ENCODE results near the gene ETNK2.

Gene ETNK2, protein sequence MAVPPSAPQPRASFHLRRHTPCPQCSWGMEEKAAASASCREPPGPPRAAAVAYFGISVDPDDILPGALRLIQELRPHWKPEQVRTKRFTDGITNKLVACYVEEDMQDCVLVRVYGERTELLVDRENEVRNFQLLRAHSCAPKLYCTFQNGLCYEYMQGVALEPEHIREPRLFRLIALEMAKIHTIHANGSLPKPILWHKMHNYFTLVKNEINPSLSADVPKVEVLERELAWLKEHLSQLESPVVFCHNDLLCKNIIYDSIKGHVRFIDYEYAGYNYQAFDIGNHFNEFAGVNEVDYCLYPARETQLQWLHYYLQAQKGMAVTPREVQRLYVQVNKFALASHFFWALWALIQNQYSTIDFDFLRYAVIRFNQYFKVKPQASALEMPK

DNA sequence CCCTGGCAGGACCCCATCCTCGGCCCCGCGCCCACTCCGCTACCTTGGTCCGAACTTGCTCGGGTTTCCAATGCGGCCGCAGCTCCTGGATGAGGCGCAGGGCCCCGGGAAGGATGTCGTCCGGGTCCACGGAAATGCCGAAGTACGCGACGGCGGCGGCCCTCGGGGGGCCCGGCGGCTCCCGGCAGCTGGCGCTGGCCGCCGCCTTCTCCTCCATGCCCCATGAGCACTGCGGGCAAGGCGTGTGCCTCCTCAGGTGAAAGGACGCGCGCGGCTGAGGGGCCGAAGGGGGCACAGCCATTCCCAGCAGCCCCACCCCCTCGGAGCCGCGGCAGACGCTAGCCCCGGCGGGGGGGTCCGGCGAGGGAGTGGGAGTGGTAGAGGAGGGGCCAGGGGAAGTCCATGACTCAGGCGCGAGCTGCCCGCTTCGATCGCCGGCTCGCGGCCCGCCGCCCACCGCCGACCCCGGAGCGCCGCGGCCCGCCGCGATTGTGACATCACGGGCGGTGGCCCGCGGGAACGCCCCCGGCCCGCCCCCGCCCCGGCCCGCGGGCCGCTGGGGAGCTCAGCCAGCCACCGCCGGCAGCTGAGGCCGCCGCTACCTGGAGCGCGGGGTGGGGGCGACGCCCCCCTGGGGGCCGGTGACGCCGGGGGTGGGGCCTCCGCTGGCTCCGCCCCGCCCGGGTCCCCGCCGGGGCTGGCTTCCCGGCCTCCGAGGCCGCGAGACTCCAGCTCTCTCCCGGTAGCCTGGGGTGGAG lies at the start of gene ETNK2:
TSS of gene ETNK2 (minus strand) at position 493 of the 758 bp plus-strand sequence. CDS start at position 301, 192 bp downstream.
- FAIRE-seq, result no peak

DNA sequence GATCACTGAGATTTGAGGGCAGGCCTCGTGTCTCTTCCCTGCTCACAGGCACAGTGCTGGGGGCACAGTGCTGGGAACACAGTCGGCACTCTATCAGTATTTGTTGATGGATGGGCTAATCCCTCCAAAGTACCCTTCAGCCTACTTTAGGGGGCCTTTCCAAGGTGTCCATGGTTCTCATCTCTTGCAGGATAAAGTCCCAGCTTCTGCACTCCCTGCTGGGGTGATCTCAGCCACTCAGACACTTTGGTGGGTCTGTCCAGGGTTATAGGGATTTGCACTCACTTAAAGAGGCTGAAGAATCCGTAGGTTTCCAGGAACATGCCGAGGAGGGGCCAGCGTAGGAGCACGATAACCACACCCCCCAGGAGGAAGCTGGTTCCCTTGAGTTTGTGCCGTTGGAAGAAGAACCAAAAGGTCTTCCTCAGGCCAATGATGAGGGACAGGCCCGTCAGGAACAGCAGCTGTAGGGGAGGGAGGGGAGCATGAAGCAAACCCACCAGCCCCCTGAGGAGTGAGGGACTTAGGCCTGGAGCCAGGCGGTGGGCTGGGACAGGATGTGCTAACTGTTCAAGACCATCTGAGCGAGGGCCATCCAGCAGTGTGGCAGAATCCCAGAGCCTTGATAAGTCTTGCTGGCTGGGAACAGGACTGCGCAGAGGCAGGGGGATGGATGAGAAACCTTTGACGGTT lies 49.6 kb upstream of the ETNK2 start:
- FAIRE-seq, result no peak

DNA sequence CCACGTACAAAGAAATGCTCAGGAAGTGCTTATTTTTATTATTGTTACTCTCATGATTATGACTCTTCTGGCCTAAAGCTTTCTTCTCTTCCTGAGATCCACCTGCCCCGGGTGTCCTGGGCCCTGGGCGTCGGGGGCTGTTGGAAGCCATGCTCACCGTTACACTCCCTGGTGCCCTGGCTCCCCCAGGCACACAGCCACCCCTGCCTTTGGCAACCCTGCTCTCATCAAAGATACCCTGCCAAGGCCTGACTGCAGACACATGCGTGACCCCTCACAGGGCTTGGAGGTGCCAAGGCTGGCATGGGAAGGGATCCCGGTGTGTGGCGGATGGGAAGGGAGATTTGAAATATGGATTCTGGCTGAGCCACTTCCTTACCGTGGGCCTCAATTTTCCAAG lies 47.7 kb upstream of the ETNK2 start:
- FAIRE-seq, result no peak

DNA sequence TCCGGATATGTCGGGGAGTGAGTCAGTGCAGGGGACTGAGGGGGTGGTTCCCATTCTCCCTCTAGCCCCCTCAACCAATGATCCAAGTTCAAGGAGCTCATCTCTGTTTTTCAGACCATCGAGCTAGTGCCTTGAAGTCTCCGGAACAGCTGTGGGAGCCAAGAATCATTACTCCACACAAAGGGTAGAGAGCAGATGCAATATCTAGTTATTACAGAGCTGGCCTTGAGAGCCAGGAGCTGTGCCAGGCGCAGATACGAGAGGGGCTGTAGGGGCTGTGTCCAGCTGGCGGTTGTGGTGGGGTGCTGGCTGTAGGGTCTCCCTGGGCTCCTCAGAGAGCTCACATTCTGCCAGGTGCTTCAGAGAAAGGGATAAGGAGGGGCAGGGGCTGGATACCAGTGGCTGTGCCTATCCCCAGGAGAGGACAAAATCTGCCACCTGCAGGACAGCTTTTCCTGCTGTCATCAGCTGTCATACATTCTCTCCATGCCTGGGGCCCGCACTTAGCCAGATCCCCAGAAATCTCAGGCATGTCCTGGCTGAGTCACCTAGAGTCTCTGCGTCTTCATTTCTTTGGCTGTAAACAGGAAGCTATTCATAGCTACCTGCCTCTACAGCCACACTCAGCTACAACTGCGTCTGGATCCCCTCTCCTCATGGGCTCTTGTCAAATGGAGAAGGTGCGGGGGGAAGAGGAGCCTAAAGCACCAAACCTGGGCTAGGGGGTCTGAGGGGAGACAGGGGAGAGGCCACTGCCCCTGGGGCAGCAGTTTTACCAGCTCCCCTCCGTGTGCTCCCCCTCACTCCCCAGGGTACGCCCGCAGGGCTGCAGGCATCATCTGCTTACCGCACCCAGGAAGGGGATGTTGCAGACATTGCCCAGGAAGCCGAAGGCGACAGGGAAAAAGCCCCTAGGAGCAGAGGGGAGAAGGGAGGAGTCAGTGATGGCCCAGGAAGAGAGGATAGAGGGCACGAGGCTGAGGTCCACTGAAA lies 46.8 kb upstream of the ETNK2 start:
- FAIRE-seq, result no peak

DNA sequence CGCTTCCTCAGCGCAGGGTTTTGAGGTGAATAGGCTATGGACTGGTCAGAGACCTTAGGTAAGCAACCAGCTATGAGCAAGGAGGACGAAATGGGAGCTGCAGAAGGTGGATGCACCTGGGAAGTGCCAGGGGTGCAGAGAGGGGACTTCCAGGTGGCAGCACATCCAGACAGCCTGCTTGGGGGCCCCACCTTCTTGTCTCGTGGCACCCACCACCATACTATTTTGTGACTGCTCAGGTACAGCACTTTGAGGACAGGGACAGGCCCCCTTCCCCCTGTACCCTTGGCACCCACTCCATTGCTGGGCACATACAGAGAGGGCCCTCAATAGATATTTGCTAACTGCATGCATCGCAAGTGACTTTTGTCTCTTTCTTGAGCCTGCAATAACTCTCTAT lies 45.2 kb upstream of the ETNK2 start:
- no peak for FAIRE-seq

DNA sequence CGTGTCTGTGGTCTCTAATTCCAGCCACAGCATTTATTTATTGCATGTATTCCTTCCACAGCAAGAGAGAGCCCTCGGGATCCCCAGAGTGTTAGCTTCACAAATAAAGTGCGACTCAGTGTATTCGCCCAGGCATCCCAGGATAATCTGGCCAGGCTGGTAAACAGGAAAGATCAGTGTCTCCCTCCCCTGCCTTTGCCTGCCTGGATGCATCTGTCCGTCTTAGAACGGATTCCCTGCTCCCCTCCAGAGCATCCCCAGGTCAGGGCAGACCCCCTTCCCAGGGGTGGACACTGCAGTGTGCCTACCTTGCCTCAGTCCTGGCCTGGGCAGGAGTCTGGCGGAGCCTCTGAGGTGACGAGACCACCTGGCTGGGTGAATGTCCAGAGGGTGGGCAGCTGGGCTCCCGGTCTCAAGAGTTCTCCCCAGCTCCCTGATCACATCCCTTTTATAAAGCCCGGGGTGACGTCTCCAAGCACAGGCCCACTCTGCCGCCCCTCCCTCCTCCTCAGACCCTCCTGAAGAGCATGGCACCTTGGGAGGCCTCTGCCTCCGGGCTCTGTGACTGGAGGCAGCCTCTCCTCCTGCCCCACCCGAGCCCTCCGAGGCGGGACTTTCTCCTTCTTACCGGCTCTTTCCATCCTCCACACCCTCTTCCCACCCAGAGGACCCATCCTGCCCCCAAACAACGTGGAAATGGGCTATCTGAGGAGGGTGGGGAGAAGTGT lies 44.4 kb upstream of the ETNK2 start, which contains the start of gene KISS1:
TSS of gene KISS1 (minus strand) at position 424 of the 728 bp plus-strand sequence. CDS start 3,615 bp downstream, outside the sequence.
- FAIRE-seq, result no peak

DNA sequence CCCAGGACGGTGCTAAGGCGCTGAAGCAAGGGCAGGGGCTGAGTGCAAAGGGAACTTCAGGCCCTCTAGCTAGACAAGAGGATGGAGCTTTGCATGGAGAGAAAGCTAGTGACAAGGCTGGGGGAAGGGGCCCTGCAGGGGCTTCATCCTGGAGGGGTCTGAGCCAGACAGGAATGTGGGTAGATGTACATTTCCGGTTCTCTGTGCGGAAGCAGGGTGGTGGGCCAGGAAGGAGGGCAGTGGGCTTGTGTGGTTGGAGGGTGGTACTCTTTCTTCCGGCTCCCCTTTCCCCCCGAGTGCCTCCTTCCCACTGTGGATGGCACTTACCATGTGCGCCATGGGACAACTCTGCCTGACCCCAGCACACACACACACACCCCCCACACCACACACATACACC lies 42.9 kb upstream of the ETNK2 start:
- no peak for FAIRE-seq

DNA sequence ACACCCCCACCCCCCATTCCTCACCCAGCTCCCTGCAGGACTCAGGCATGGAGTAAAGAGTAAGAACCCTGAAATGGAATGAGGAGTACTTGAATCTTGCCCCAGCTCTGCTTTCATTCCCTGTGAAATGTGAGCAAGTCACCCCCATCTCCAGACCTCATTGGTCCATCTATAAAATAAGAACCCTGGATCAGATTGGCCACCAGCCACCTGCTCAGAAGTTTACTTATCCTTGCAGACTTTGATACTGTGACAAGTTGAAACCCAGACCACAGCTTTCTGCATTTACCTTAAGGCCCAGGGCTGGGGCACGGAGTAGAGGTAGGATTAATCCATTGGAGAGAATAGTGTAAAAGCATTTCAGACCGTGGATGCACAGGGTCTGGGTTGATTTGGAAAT lies 42.2 kb upstream of the ETNK2 start:
- no peak for FAIRE-seq

DNA sequence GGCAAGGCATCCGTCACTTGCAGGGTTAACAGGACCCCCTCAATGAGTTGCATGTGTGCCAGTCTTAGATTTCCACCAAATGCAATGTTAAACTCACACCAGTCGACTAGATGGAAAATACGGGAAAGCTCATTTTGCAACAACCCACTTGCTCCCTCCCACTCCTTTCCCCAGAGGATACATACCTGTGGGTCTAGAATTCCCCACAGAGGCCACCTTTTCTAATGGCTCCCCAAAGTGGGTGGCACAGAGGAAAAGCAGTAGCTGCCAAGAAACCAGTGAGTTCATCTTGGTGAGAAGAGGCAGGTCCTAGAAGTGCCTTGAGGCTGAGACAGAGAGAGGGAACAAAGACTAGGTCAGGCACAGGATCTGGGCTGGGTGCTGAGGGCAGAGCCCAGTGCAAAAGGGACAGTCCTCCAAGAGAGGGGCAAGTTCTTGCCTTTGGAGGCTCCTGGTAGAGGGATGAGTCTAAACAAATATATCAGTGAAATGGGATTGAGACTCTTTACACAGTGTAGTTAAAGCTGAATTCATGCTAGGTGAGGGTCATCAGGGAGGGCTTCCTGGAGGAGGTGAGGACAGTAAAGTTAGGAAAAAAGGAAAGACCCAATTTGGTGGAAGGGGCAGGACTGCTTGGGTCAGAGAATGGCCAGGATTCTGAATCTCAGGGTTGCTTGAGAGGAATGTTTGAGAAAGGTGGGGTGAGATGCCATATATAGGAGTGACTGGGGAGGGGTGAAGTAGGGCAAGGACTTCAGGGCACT lies 40.9 kb upstream of the ETNK2 start:
- no peak for FAIRE-seq

DNA sequence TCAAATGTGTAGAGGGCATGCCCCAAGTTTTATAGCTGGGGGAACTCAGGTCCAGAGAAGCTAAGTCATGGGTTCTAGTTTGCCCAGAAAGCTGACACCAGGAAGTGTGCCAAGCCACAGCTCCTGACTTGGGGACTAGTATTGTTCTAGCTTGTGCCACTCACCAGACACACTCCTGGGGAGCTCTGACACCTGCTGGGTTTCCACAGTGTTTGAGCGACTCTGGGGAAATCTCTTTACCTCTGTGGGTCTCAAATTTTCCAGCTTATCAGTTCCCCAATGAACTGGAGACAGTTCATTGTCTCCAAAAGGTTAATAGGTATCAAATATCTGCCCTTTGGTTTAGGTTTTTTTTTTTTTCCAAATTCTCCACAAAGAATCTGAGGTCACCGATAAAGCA lies 40.2 kb upstream of the ETNK2 start:
- no peak for FAIRE-seq

DNA sequence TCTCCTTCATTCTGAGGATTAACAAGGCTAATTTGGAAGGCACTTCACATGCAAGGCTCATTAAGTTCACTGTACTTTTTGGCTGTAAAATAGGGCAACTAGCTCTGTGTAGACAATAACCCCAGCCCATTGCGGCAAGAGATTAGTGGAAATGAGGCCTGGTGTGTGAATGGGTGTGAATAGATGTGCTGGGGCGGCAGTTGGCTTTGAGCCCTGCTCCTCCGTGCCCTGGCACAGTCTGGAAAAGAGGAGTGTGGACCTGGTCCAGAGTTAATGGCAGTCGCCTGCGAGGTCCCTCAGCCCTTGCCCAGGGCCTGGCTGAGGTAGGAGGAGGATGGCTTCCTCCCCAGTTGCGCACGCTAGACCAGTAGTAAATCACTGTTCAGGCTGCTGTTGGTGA lies 39.6 kb upstream of the ETNK2 start:
- FAIRE-seq, result no peak

DNA sequence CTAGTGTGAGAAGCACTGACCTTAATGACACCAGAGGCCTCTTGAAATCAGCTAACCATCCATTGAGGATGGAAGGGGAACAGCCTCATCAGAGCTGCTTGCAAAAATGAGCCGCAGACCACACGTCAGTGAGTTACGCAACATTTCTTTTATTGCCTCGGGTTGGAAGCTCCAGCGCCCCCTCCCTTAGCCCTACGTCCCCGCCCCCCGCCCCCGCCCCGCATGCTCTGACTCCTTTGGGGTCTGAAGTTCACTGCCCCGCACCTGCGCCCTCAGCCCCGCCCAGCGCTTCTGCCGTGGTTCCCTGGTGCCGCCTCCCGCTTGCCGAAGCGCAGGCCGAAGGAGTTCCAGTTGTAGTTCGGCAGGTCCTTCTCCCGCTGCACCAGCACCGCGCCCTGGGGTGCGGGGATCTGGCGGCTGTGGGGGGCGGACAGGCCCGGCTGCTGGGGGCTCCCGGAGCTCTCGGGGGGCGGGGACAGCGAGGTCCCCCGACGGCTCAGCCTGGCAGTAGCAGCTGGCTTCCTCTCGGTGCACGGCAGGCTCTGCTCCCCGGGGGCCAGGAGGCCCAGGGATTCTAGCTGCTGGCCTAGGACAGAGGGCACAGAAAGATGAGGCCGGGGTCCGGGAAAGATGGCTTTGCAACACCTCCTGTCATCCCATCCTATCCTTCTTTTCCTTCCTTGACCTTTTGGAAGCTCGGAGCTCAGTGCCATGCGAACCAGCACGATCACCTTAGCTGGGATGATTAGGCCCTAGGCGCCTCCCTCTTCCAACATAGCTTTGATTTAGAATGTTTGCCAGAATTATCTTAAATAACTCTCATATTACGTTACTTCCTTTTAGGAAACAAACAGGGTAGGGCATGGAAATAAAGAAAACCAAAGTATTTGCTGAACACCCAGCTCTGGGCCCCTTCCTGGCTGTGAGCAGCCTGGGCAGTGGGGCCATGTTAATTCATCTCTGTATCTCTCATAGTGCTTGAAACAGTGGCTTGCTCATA lies 38.7 kb upstream of the ETNK2 start:
- no peak for FAIRE-seq

DNA sequence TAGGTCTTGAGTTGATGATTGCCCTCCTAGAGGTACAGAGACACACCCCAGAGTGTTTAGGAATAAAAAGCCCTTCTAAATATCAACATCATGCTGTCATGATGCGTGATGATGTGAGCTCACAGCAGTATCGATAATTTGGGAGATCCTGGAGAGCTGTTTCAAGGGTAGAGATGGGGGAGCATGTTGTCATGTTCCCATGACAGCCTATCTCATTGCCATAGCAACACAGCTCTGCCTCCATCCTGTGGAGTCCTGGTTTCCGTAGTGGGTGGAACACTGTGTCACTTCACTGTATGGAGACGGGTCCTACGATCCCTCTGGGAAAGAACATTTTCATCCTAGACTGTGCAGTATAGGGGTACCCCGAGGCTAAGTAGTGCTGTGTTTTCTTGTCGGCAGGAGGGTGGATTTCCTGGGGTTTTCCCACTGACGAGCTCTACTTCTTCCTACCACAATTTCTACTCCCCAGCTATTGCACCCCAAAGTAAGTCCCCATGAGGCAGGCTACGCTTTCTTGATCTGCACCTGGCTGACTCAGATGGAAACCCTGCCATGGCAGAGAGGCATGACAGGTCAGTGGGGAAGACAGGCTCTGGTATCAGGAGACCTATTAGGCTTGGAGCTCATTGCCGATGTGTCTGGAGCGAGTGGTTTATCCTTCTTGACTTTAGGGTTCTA lies 37.3 kb upstream of the ETNK2 start:
- no peak for FAIRE-seq

DNA sequence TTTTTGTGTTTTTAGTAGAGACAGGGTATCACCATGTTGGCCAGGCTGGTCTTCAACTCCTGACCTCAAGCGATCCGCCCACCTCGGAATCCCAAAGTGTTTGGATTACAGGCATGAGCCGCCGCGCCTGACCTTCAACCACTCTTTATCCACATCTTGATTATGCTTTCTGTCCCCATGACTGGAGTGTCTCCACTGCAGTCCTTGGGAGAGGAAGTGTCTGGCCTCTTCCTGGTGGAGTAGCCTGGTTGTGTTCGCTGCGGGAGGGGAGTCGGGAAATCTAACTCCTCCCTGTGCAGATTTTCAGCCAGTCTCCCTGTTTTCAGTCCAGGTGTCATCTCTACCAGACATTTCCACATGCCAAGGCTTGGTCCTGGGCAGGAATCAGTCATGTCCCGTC lies 34.8 kb upstream of the ETNK2 start:
- FAIRE-seq, result no peak

DNA sequence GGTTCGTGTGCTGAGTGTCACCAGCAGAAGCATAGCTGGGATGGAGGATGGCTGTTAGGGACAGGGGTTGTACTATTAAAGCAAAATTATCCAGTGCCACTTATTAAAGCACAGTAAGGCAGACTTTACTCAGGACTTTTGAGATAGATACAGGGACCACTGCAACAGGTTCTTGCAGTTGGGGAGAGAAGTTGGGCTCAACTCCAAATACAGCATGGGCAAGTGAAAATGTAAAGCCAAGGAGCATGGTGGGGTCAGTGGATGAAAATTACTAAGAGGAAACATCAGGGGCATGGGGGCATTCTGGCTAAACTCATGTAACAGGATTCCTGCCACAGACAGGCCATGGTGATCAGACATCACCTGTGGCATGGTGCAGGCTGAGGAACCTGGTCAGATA lies 29.3 kb upstream of the ETNK2 start:
- FAIRE-seq, result no peak

DNA sequence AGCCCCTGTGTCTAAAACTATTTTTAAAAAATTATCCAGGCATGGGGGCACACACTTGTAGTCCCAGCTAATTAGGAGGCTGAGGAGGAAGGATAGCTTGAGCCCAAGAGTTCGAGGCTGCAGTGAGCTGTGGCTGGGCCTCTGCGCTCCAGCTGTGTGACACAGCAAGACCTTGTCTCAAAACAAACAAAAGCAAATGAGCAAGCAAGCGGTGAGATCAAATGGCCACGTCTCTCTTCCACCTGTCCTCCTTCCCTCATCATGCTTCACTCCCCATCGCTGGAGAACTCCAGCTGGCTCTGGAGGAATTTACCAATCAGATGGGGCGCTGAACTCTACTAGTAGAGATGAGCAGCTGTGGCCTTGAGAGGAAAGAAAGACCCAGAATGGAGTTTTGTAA lies 28.3 kb upstream of the ETNK2 start:
- no peak for FAIRE-seq

DNA sequence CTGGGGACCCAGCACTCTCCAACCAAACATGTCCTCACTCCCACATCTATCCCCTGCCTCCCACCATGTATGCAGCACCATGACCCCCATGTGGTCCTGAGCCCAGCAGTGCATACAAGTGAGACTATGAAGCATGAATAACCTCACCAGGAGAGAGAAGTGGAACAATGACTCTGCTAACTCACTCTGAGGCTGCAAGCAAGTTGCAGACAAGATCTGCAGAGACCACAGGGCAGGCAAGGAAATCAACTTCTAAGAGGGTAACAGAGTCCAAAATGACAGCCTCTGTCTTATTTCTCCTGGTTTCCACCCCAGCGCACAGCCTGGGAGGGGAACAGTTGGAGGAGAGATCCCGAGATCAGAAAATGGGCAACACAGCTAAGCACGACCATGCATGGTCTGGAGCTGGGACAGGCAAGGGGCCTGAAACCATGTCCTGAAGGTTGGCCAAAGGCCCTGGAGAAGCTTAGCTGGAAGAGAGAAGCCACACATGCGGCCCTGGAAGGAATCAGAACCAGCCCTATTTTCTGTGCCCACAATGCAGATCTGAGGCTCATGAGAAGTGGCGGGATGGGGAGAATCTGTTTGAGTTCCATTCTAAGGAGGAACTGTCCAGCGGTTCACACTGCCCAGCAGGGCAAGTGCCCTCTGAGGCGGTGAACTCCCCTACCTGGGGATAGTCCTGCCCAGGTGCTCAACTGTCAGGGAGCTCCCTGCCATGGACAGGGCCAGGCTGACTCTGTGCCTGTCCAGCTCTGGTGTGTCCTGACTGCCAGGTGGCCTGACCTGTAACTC lies 26.8 kb upstream of the ETNK2 start:
- no peak for FAIRE-seq

DNA sequence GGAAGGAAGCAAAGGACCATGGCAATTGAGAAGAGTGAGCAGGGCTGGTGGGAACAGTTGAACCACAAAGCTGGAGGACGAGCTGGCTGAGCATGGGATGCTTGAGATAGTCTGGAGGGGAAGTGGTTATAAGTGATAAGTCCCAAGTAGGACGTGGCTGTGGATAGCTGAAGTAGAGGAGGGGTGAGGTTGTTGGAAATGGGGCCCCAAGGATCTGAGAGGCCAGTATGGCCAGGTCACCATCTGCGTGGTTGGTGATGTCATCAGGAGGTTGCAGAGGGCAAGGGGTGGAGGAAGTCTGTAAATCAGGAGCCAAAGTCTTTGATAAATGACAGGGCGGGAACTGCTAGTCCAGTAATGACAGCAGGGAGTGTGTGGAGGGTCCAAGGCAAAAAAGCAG lies 25.3 kb upstream of the ETNK2 start:
- no peak for FAIRE-seq
